ENCODE results near the gene RNU1-2.
"Not testable (repeated sequence)": the region's sequence is repeated elsewhere in the genome, so short reads cannot be mapped to it uniquely, and the experiment has no call there.

Gene RNU1-2

GRCh38 chr1:16882986-16883385, 12.8 kb upstream of the RNU1-2 start:
- no peak for DNase-seq (ENCODE audit: low read depth)
- TF ChIP-seq, protein P1, sequence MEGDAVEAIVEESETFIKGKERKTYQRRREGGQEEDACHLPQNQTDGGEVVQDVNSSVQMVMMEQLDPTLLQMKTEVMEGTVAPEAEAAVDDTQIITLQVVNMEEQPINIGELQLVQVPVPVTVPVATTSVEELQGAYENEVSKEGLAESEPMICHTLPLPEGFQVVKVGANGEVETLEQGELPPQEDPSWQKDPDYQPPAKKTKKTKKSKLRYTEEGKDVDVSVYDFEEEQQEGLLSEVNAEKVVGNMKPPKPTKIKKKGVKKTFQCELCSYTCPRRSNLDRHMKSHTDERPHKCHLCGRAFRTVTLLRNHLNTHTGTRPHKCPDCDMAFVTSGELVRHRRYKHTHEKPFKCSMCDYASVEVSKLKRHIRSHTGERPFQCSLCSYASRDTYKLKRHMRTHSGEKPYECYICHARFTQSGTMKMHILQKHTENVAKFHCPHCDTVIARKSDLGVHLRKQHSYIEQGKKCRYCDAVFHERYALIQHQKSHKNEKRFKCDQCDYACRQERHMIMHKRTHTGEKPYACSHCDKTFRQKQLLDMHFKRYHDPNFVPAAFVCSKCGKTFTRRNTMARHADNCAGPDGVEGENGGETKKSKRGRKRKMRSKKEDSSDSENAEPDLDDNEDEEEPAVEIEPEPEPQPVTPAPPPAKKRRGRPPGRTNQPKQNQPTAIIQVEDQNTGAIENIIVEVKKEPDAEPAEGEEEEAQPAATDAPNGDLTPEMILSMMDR (IDR thresholded peaks at IDR 0.05; ENCODE audit: insufficient read depth, low read depth, low read length, missing control alignments): no peak
- no peak overlapping the region for H3K4me3 ChIP-seq (ENCODE audit: low read length)

- not testable (repeated sequence) for H3K4me3 ChIP-seq (ENCODE audit: low read length); DNase-seq (ENCODE audit: low read depth)
Observed at GRCh38 chr1:16884487-16884886, 11.3 kb upstream of the RNU1-2 start.

DNA sequence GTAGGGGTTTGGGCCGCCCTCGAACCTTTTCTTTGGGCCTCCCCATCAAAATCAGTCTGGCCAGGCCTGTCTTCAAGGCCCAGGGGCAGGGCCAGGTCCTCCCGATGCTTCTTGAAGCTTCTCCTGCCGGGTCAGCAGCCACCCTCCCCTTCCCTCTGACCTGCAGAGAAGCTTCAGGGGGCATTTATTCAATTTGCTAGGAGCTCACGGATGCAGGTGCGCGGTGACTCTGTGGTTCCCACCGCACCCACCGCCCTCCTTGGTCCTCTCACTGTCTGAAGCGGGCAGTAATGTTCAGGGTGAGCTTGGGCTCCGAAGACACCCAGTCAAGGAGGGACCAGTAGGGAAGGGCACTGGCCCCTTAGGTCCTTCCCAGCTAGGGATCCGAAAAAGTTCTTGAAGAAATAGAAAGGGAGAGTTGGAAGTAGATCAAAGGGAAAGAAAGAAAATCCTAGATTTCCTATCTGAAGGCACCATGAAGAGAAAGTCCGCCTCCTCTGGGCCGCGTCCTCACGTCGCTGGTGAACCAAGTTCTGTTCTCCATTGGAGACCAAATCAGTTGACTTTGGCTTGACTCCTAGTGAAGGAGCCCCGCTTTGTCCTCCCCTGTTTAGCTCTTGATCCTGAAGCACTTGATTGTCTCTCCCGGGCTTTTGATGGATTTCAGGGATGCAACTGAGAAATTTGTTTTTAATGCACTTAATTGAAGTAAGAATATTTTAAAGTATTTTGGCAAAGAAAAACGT, 8.7 kb upstream of the RNU1-2 start:
- TF ChIP-seq, protein P1 (IDR thresholded peaks at IDR 0.05; ENCODE audit: insufficient read depth, low read depth, low read length, missing control alignments): no peak
- no peak for DNase-seq (ENCODE audit: low read depth)
- no peak overlapping the region for H3K4me3 ChIP-seq (ENCODE audit: low read length)

- TF ChIP-seq, protein P1 (IDR thresholded peaks at IDR 0.05; ENCODE audit: insufficient read depth, low read depth, low read length, missing control alignments): no peak
- peak; percentile 89 for DNase-seq (ENCODE audit: low read depth)
- H3K4me3 ChIP-seq (ENCODE audit: low read length): peak overlapping the region; percentile 66
Observed at GRCh38 chr1:16888860-16889816, 6.6 kb upstream of the RNU1-2 start.

DNA sequence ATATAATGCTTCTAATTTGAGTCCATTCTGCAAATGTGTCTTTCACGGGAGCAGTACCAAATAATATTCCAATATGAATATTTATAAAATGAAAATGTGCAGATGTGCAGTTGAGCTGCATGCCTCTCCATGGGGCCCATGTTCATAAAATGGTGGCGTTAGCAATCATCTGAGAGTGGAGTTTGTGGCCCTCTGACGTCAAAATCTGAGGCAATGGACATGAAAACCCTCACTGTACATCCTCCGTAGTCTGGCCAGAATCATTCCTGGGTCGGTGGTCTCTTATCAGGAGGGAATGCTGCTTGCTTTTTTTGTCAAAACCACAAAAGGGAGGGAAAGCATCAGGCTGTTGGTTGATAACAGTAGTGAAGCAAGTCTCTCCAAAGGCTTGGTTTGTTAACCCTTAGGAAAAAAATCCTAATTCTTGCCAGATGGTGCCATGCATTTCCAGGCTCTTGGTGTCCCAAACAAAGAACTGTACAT, 5.2 kb upstream of the RNU1-2 start:
- H3K4me3 ChIP-seq (ENCODE audit: low read length); DNase-seq (ENCODE audit: low read depth): not testable (repeated sequence)

- H3K4me3 ChIP-seq (ENCODE audit: low read length); DNase-seq (ENCODE audit: low read depth): not testable (repeated sequence)
Observed at GRCh38 chr1:16891057-16891456, 4.7 kb upstream of the RNU1-2 start.

- not testable (repeated sequence) for H3K4me3 ChIP-seq (ENCODE audit: low read length); DNase-seq (ENCODE audit: low read depth)
Observed at GRCh38 chr1:16892978-16893525, 2.7 kb upstream of the RNU1-2 start.

- not testable (repeated sequence) for DNase-seq (ENCODE audit: low read depth); H3K4me3 ChIP-seq (ENCODE audit: low read length)
Observed at GRCh38 chr1:16893796-16894195, 2.0 kb upstream of the RNU1-2 start.

- not testable (repeated sequence) for DNase-seq (ENCODE audit: low read depth)
Observed at GRCh38 chr1:16894338-16894737, 1.4 kb upstream of the RNU1-2 start.

DNA sequence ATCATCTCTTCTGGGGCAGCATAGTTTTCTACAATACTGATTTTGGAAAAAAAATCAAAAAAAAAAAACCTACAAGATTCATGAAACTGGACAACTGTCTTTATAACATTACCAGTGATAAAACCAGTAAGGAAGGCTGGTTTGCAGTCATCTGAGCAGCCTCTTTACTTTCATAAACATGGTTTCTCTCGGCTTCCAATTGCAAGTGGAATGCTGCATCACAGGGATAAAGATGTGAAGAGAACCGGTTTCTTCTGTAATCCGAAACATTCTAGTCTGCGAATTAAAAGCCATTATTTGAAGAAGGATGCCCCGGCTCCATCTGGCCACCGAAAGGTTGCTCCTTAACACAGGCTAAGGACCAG, 565 bp upstream of the RNU1-2 start:
- peak overlapping the region; percentile 47 for H3K4me3 ChIP-seq (ENCODE audit: low read length)
- not testable (repeated sequence) for DNase-seq (ENCODE audit: low read depth)

More at GRCh38 chr1:16894338-16894737, 1.4 kb upstream of the RNU1-2 start:
- not testable (repeated sequence) for H3K4me3 ChIP-seq (ENCODE audit: low read length)

DNA sequence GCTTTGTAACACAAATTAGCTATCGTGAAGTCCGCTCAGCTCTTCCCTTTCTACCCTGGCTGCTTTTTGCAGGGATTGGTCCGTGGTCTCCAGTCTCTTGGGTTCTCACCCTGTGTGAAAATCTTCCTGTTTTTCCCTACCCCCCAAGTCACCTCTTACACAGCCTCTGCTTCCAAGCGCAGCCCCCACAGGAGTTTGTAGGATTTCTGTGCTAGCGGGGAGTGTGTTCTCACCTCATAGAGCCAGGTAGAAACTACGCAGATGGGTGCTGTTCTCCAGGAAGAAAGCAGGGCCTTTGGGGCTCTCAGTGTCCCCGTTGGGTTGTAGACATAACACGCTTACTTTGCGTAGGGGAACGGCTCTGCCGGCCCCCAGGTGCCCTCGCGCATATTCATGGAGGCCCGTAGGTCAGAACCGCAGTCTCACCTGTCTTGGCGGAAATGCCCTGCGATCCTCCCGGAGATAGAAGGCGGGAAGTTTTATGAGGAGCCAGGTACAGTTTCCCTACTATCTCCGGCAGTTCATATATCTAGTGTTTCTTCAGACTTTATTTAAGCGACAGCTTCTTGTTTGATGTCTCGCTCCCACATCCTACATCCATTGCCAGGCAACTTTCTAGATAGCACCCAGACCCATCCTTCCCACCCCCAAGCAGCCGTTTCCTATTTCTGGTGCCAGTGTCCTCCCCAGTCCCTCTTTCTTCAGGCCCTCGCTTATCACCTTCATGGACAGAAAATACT, 706 bp downstream of the RNU1-2 start:
- peak overlapping the region; percentile 18 for H3K4me3 ChIP-seq (ENCODE audit: low read length)
- peak; percentile 83 for DNase-seq (ENCODE audit: low read depth)

GRCh38 chr1:16897653-16898052, 1.9 kb downstream of the RNU1-2 start:
- DNase-seq (ENCODE audit: low read depth); H3K4me3 ChIP-seq (ENCODE audit: low read length): not testable (repeated sequence)

DNA sequence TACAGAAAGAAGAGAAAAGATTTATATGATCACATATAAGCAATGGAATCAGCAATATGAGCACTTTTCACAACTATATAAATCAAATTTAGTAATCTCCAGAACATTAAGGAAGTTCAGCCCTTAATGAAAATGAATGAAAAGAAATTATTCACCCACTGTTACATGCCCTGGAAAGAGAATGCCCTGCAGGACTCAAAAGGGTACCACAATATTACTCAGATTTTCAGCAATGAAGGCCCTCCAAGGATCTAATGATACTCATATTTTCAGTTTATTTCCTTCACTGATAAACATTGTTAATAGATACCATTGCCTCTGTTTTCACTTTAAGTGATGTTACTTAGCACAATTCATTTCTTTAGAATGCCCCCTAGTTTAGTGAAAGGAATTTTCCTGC, 2.5 kb downstream of the RNU1-2 start:
- not testable (repeated sequence) for DNase-seq (ENCODE audit: low read depth); H3K4me3 ChIP-seq (ENCODE audit: low read length)

- not testable (repeated sequence) for H3K4me3 ChIP-seq (ENCODE audit: low read length)
Observed at GRCh38 chr1:16899020-16899419, 3.2 kb downstream of the RNU1-2 start.

More at GRCh38 chr1:16899020-16899419, 3.2 kb downstream of the RNU1-2 start:
- DNase-seq (ENCODE audit: low read depth): not testable (repeated sequence)
